Measurements from ENCODE around the gene ATOSB.

The ATOSB gene

DNA sequence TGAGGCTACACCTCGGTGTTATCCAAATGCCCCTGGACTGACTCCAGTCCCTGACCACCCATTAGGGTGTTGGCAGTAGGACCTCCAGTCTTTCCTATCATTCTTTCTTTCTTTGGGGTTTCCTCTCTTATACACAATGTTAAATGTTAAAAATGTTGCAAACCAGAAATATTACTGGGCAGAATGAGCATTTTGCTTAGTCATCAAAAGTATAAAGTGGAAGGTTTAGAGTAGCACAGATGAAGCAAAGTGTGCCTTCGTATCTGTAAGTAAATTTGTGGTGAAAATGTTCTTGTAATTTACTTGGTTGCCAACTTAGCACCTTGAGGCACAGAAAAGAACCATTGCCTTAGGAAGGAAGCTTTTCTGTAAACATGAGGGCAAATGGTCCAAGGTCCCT lies 24.4 kb upstream of the ATOSB start:
- no peaks in the 10 kb centered on the region for H3F3A ChIP-seq (ENCODE audit: control insufficient read depth, insufficient read depth)
- no peaks in the 10 kb centered on the region for H3K27me3 ChIP-seq (ENCODE audit: control insufficient read depth, low read length)
- no peak overlapping the region for H3K4me3 ChIP-seq (ENCODE audit: low read length)
- H3K27ac ChIP-seq (ENCODE audit: low read depth, low read length) = no peak overlapping the region
- H3K36me3 ChIP-seq (ENCODE audit: control insufficient read depth, low read length) = no peaks in the 10 kb centered on the region
- H3K4me2 ChIP-seq (ENCODE audit: low read length) = no peak overlapping the region
- H4K20me1 ChIP-seq (ENCODE audit: control insufficient read depth, insufficient read depth, low read depth, low read length) = no peaks in the 10 kb centered on the region
- TF ChIP-seq CTCF (IDR thresholded peaks at IDR 0.05; ENCODE audit: low read depth, low read length, poor library complexity, severe bottlenecking) = no peak
- TF ChIP-seq EZH2phosphoT487 (IDR thresholded peaks at IDR 0.05; ENCODE audit: borderline replicate concordance, low read length) = no peak
- H3K9me3 ChIP-seq (ENCODE audit: control insufficient read depth, insufficient read depth, low read length) = peaks cover 15% of the 10 kb centered on the region
- no peaks in the 10 kb centered on the region for H3K79me2 ChIP-seq (ENCODE audit: control insufficient read depth, low read length)
- H3K9me2 ChIP-seq (replicated peaks; ENCODE audit: control insufficient read depth, low read length) = no peaks in the 10 kb centered on the region
- H3K4me1 ChIP-seq (ENCODE audit: control insufficient read depth, low read length) = no peaks in the 10 kb centered on the region

GRCh38 chr9:35136866-35137265 lies 21.2 kb upstream of the ATOSB start:
- Histone ChIP-seq H3K9me3 (ENCODE audit: control insufficient read depth, insufficient read depth, low read length) (peaks cover 10% of the 10 kb centered on the region), H4K20me1 (ENCODE audit: control insufficient read depth, insufficient read depth, low read depth, low read length) (no peaks in the 10 kb centered on the region), H3K4me2 (ENCODE audit: low read length) (no peak overlapping the region), H3F3A (ENCODE audit: control insufficient read depth, insufficient read depth) (no peaks in the 10 kb centered on the region), H3K4me1 (ENCODE audit: control insufficient read depth, low read length) (no peaks in the 10 kb centered on the region), H3K79me2 (ENCODE audit: control insufficient read depth, low read length) (no peaks in the 10 kb centered on the region), H3K36me3 (ENCODE audit: control insufficient read depth, low read length) (no peaks in the 10 kb centered on the region), H3K9me2 (replicated peaks; ENCODE audit: control insufficient read depth, low read length) (no peaks in the 10 kb centered on the region), H3K27me3 (ENCODE audit: control insufficient read depth, low read length) (no peaks in the 10 kb centered on the region), H3K4me3 (ENCODE audit: low read length) (no peak overlapping the region), H3K27ac (ENCODE audit: low read depth, low read length) (no peak overlapping the region)
- TF ChIP-seq CTCF (IDR thresholded peaks at IDR 0.05; ENCODE audit: low read depth, low read length, poor library complexity, severe bottlenecking) (no peak), EZH2phosphoT487 (IDR thresholded peaks at IDR 0.05; ENCODE audit: borderline replicate concordance, low read length) (no peak)

GRCh38 chr9:35135988-35136387 lies 20.3 kb upstream of the ATOSB start:
- Histone ChIP-seq H3K27ac (ENCODE audit: low read depth, low read length) (no peak overlapping the region), H3K4me3 (ENCODE audit: low read length) (no peak overlapping the region), H3K9me3 (ENCODE audit: control insufficient read depth, insufficient read depth, low read length) (0 out of 2 replicates have a peak, but pooled peaks cover 1% of the 10 kb centered on the region), H3K4me2 (ENCODE audit: low read length) (no peak overlapping the region), H3K4me1 (ENCODE audit: control insufficient read depth, low read length) (no peaks in the 10 kb centered on the region), H3K79me2 (ENCODE audit: control insufficient read depth, low read length) (no peaks in the 10 kb centered on the region), H4K20me1 (ENCODE audit: control insufficient read depth, insufficient read depth, low read depth, low read length) (no peaks in the 10 kb centered on the region), H3K9me2 (replicated peaks; ENCODE audit: control insufficient read depth, low read length) (no peaks in the 10 kb centered on the region), H3K27me3 (ENCODE audit: control insufficient read depth, low read length) (no peaks in the 10 kb centered on the region), H3F3A (ENCODE audit: control insufficient read depth, insufficient read depth) (no peaks in the 10 kb centered on the region), H3K36me3 (ENCODE audit: control insufficient read depth, low read length) (no peaks in the 10 kb centered on the region)
- TF ChIP-seq CTCF (IDR thresholded peaks at IDR 0.05; ENCODE audit: low read depth, low read length, poor library complexity, severe bottlenecking) (no peak), EZH2phosphoT487 (IDR thresholded peaks at IDR 0.05; ENCODE audit: borderline replicate concordance, low read length) (no peak)

GRCh38 chr9:35134920-35135319 lies 19.3 kb upstream of the ATOSB start:
- TF ChIP-seq CTCF (IDR thresholded peaks at IDR 0.05; ENCODE audit: low read depth, low read length, poor library complexity, severe bottlenecking) = no peak
- no peak for TF ChIP-seq EZH2phosphoT487 (IDR thresholded peaks at IDR 0.05; ENCODE audit: borderline replicate concordance, low read length)
- H3K4me2 ChIP-seq (ENCODE audit: low read length) = no peak overlapping the region
- H3F3A ChIP-seq (ENCODE audit: control insufficient read depth, insufficient read depth) = no peaks in the 10 kb centered on the region
- H3K27ac ChIP-seq (ENCODE audit: low read depth, low read length) = no peak overlapping the region
- H3K79me2 ChIP-seq (ENCODE audit: control insufficient read depth, low read length) = no peaks in the 10 kb centered on the region
- no peaks in the 10 kb centered on the region for H3K4me1 ChIP-seq (ENCODE audit: control insufficient read depth, low read length)
- H4K20me1 ChIP-seq (ENCODE audit: control insufficient read depth, insufficient read depth, low read depth, low read length) = no peaks in the 10 kb centered on the region
- no peaks in the 10 kb centered on the region for H3K27me3 ChIP-seq (ENCODE audit: control insufficient read depth, low read length)
- H3K4me3 ChIP-seq (ENCODE audit: low read length) = no peak overlapping the region
- H3K36me3 ChIP-seq (ENCODE audit: control insufficient read depth, low read length) = no peaks in the 10 kb centered on the region
- H3K9me3 ChIP-seq (ENCODE audit: control insufficient read depth, insufficient read depth, low read length) = no peaks in the 10 kb centered on the region
- H3K9me2 ChIP-seq (replicated peaks; ENCODE audit: control insufficient read depth, low read length) = no peaks in the 10 kb centered on the region
